ENCODE data around the gene NSMF. TPM values are rescaled to one million over a fixed set of nuclear protein-coding genes. Genes with fewer than 3 reads are reported as not detected.

NSMF gene
- total and polyA plus RNA-seq, 2 of the 4 experiments (the other 2 are of a cell fraction): 7.7 to 40.9 TPM

DNA sequence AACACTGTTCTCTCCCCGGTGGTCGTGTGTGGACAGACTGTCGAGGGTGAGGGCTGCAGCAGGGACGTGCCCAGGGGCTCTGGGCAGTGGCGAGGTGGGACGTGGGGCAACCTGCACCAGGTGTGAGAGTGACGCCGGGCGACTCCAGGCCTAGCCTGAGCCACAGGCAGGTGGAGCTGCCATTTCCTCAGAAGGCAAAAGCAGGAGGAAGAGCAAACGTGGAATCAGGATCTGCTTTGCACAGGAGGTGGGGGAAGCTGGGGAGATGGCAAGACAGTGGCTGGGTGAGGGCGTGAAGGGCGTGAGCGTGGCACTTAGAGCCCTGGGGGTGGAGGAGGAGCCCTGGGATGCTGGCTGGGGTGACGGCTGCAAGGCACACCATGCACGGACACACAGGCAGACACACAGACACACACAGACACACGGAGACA is 39.6 kb upstream of the NSMF start:
- ATAC-seq (ENCODE audit: low read depth) (no peak), DNase-seq (no peak)
- Histone ChIP-seq H2BK120ac (ENCODE audit: low read depth, low read length) (no peak overlapping the region), H4K5ac (ENCODE audit: low read depth, low read length) (no peak overlapping the region), H3K18ac (ENCODE audit: low read depth, low read length) (no peak overlapping the region), H2BK15ac (ENCODE audit: low read depth, low read length) (no peak overlapping the region), H4K91ac (ENCODE audit: insufficient read depth, low read depth, low read length) (no peak overlapping the region), H3K4ac (ENCODE audit: low read depth, low read length) (no peak overlapping the region), H3K4me1 (ENCODE audit: control insufficient read depth, insufficient read depth, low read length) (no peaks in the 10 kb centered on the region), H3K56ac (ENCODE audit: extremely low read depth, insufficient read depth, low read length) (no peak overlapping the region), H3K79me1 (ENCODE audit: low read depth in 1 of 2, low read length in 2 of 2) (no peaks in the 10 kb centered on the region), H3K9me3 (ENCODE audit: control insufficient read depth, insufficient read depth, low read length) (no peaks in the 10 kb centered on the region; the same call in 1 of the 2 replicates), H3K23ac (ENCODE audit: low read depth, low read length) (no peak overlapping the region), H2BK5ac (ENCODE audit: low read depth, low read length, poor library complexity, severe bottlenecking) (no peak overlapping the region), H3K27me3 (ENCODE audit: control insufficient read depth, insufficient read depth, low read length) (peaks cover 2% of the 10 kb centered on the region; the same call in 1 of the 2 replicates), H3K4me3 (ENCODE audit: insufficient read depth, low read depth, low read length) (no peak overlapping the region), H3K9ac (ENCODE audit: low read depth, low read length) (no peak overlapping the region), H3K9me1 (ENCODE audit: insufficient read depth, low read length) (no peaks in the 10 kb centered on the region), H4K8ac (ENCODE audit: low read depth in 2 of 2, low read length in 2 of 2) (no peak overlapping the region), H2AFZ (replicated peaks; ENCODE audit: low read length, poor library complexity) (peak overlapping the region; percentile 1), H4K20me1 (ENCODE audit: insufficient read depth, low read length) (no peaks in the 10 kb centered on the region), H3K4me2 (ENCODE audit: low read depth, low read length) (no peak overlapping the region), H2BK20ac (ENCODE audit: low read depth, low read length) (no peak overlapping the region), H2AK9ac (replicated peaks; ENCODE audit: low read depth, low read length, poor library complexity) (no peak overlapping the region), H3K14ac (replicated peaks; ENCODE audit: low read depth, low read length) (no peak overlapping the region), H3K36me3 (ENCODE audit: control insufficient read depth, insufficient read depth, low read length) (no peaks in the 10 kb centered on the region), H3K27ac (ENCODE audit: insufficient read depth, low read length) (no peak overlapping the region), H2AK5ac (ENCODE audit: low read depth, low read length) (no peak overlapping the region)
- BruUV-seq (replicated peaks): no TSS peak
- intact Hi-C loops (cut with micrococcal nuclease) (no loop called here), dilution Hi-C loops (cut with HindIII; ENCODE audit: low sequenced_read_pairs, unreplicated experiment) (no loop called here), in situ Hi-C loops (cut with MboI; ENCODE audit: low sequenced_read_pairs) (no loop called here)
- POLR2A ChIA-PET (ENCODE audit: unreplicated experiment): no interaction called here
- no peak for TF ChIP-seq RFX5 (IDR thresholded peaks at IDR 0.05; ENCODE audit: low read depth, low read length)
- TF ChIP-seq FOS (IDR thresholded peaks at IDR 0.05; ENCODE audit: low read depth, low read length): no peak
- no peak for TF ChIP-seq RAD21 (IDR thresholded peaks at IDR 0.05; ENCODE audit: low read length)
- TF ChIP-seq CHD1 (IDR thresholded peaks at IDR 0.05; ENCODE audit: low read depth, low read length): no peak
- TF ChIP-seq CTCF (conservative IDR thresholded peaks at IDR 0.05; ENCODE audit: low read depth, low read length): no peak
- no peak for TF ChIP-seq USF2 (IDR thresholded peaks at IDR 0.05; ENCODE audit: low read depth, low read length)
- TF ChIP-seq NFE2L2 (IDR thresholded peaks at IDR 0.05; ENCODE audit: low read depth, low read length): no peak
- TF ChIP-seq MAFK (IDR thresholded peaks at IDR 0.05; ENCODE audit: low read depth, low read length): no peak
- TF ChIP-seq SMC3 (IDR thresholded peaks at IDR 0.05; ENCODE audit: low read depth, low read length): no peak
- TF ChIP-seq MXI1 (IDR thresholded peaks at IDR 0.05; ENCODE audit: borderline replicate concordance, low read depth, low read length): no peak
- TF ChIP-seq MAZ (IDR thresholded peaks at IDR 0.05; ENCODE audit: borderline replicate concordance, low read depth, low read length): no peak
- TF ChIP-seq, protein P1, sequence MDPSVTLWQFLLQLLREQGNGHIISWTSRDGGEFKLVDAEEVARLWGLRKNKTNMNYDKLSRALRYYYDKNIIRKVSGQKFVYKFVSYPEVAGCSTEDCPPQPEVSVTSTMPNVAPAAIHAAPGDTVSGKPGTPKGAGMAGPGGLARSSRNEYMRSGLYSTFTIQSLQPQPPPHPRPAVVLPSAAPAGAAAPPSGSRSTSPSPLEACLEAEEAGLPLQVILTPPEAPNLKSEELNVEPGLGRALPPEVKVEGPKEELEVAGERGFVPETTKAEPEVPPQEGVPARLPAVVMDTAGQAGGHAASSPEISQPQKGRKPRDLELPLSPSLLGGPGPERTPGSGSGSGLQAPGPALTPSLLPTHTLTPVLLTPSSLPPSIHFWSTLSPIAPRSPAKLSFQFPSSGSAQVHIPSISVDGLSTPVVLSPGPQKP (IDR thresholded peaks at IDR 0.05; ENCODE audit: borderline replicate concordance, low read depth, low read length): no peak
- no peak for TF ChIP-seq RCOR1 (IDR thresholded peaks at IDR 0.05; ENCODE audit: insufficient replicate concordance, low read length)
- no peak for TF ChIP-seq POLR2A (IDR thresholded peaks at IDR 0.05; ENCODE audit: low read depth, low read length)
- CTCF ChIA-PET: no interaction called here
- WGBS, 2 experiments (ENCODE audit: extremely low coverage in 2 of 2, insufficient read length in 1 of 2): 94% methylated on average over 6 of the region's 16 CpGs; no CpG with 5 or more reads in 1 of the 2 experiments

All from IMR-90 (cell line).